ENCODE data around the gene INCENP.

DNA sequence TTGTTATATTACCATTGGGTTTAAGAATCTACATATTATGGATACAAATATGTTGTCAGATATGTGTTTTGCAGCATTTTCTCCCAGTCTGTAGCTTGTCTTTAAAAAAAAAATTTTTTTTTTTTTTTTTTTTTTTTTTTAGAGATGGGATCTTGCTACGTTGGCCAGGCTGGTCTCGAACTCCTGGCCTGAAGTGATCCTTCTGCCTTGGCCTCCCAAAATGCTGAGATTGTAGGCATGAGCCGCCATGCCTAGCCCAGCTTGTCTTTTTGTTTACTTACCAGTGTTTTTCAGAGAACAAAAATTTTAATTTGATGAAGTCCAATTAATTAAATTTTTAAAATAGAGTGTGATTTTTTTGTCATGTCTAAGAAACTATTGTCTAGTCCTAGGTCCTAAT lies 29.8 kb downstream of the INCENP start:
- TF ChIP-seq, protein P1, sequence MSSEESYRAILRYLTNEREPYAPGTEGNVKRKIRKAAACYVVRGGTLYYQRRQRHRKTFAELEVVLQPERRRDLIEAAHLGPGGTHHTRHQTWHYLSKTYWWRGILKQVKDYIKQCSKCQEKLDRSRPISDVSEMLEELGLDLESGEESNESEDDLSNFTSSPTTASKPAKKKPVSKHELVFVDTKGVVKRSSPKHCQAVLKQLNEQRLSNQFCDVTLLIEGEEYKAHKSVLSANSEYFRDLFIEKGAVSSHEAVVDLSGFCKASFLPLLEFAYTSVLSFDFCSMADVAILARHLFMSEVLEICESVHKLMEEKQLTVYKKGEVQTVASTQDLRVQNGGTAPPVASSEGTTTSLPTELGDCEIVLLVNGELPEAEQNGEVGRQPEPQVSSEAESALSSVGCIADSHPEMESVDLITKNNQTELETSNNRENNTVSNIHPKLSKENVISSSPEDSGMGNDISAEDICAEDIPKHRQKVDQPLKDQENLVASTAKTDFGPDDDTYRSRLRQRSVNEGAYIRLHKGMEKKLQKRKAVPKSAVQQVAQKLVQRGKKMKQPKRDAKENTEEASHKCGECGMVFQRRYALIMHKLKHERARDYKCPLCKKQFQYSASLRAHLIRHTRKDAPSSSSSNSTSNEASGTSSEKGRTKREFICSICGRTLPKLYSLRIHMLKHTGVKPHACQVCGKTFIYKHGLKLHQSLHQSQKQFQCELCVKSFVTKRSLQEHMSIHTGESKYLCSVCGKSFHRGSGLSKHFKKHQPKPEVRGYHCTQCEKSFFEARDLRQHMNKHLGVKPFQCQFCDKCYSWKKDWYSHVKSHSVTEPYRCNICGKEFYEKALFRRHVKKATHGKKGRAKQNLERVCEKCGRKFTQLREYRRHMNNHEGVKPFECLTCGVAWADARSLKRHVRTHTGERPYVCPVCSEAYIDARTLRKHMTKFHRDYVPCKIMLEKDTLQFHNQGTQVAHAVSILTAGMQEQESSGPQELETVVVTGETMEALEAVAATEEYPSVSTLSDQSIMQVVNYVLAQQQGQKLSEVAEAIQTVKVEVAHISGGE (CRISPR knock-in tag; IDR thresholded peaks at IDR 0.05): no peak
- no peak for TF ChIP-seq TBL1XR1 (IDR thresholded peaks at IDR 0.05; ENCODE audit: low read depth, low read length)
- TF ChIP-seq, protein P2, sequence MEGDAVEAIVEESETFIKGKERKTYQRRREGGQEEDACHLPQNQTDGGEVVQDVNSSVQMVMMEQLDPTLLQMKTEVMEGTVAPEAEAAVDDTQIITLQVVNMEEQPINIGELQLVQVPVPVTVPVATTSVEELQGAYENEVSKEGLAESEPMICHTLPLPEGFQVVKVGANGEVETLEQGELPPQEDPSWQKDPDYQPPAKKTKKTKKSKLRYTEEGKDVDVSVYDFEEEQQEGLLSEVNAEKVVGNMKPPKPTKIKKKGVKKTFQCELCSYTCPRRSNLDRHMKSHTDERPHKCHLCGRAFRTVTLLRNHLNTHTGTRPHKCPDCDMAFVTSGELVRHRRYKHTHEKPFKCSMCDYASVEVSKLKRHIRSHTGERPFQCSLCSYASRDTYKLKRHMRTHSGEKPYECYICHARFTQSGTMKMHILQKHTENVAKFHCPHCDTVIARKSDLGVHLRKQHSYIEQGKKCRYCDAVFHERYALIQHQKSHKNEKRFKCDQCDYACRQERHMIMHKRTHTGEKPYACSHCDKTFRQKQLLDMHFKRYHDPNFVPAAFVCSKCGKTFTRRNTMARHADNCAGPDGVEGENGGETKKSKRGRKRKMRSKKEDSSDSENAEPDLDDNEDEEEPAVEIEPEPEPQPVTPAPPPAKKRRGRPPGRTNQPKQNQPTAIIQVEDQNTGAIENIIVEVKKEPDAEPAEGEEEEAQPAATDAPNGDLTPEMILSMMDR (IDR thresholded peaks at IDR 0.05 in 2 of 3, conservative IDR thresholded peaks at IDR 0.05 in 1 of 3; ENCODE audit: control insufficient read depth in 2 of 3, extremely low read depth in 1 of 3, insufficient read depth in 1 of 3, low read depth in 3 of 3, low read length in 3 of 3): no peak
- no peak for TF ChIP-seq EZH2 (IDR thresholded peaks at IDR 0.05; ENCODE audit: borderline replicate concordance, control insufficient read depth, low read depth, low read length)
- no peak for TF ChIP-seq ATF7 (IDR thresholded peaks at IDR 0.05; ENCODE audit: low read depth)
- TF ChIP-seq, protein P3, sequence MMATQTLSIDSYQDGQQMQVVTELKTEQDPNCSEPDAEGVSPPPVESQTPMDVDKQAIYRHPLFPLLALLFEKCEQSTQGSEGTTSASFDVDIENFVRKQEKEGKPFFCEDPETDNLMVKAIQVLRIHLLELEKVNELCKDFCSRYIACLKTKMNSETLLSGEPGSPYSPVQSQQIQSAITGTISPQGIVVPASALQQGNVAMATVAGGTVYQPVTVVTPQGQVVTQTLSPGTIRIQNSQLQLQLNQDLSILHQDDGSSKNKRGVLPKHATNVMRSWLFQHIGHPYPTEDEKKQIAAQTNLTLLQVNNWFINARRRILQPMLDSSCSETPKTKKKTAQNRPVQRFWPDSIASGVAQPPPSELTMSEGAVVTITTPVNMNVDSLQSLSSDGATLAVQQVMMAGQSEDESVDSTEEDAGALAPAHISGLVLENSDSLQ (IDR thresholded peaks at IDR 0.05): no peak
- no peak for TF ChIP-seq RCOR1 (conservative IDR thresholded peaks at IDR 0.05; ENCODE audit: low read depth, low read length)
- TF ChIP-seq MTA3 (IDR thresholded peaks at IDR 0.05; ENCODE audit: borderline replicate concordance, low read length): no peak
- no peak for TF ChIP-seq NFIC (IDR thresholded peaks at IDR 0.05; ENCODE audit: low read depth, low read length)
- no peak for TF ChIP-seq MXI1 (IDR thresholded peaks at IDR 0.05; ENCODE audit: low read depth, low read length)
